Aorta (tissue), 5 donors: Measurements from ENCODE around the gene IL3. TPM values are rescaled to one million over a fixed set of nuclear protein-coding genes. Genes with fewer than 3 reads are reported as not detected.

Source experiments
- ATAC-seq: fragments of 200-7000 bp; cut with Tn5 transposase; one replicate; pipeline ENCODE4 v1.9.1; 2022; ENCODE audit warnings: moderate library complexity; ENCODE audit not compliant: low FRiP score
- DNase-seq, 2 donors: peaks; one replicate each; pipeline ENCODE4 v3.0.0-alpha.2; 2020
- H3K27ac ChIP-seq, 2 donors: one replicate each; pipeline ENCODE4 v1.5.1; 2013; ENCODE audit warnings: low read length in 2 of 2, mild to moderate bottlenecking in 2 of 2, moderate library complexity in 2 of 2, control low read depth in 1 of 2, inconsistent platforms in 1 of 2, low read depth in 1 of 2
- H3K27me3 ChIP-seq, 2 donors: one replicate each; pipeline ENCODE4 v1.6.1; 2013; ENCODE audit warnings: control low read depth in 1 of 2, low read length in 1 of 2, mild to moderate bottlenecking in 1 of 2, moderate library complexity in 1 of 2; ENCODE audit not compliant: insufficient read depth in 2 of 2, control insufficient read depth in 1 of 2
- H3K36me3 ChIP-seq, 2 donors: one replicate each; pipeline ENCODE4 v1.6.1; 2013; ENCODE audit warnings: control low read depth in 1 of 2, low read length in 1 of 2, mild to moderate bottlenecking in 1 of 2; ENCODE audit not compliant: insufficient read depth in 2 of 2, control insufficient read depth in 1 of 2
- H3K4me1 ChIP-seq, 2 donors: one replicate each; pipeline ENCODE4 v1.6.1; 2013; ENCODE audit warnings: low read length in 2 of 2, control low read depth in 1 of 2, mild to moderate bottlenecking in 1 of 2, moderate library complexity in 1 of 2; ENCODE audit not compliant: insufficient read depth in 2 of 2, control insufficient read depth in 1 of 2
- H3K4me3 ChIP-seq, 2 donors: one replicate each; pipeline ENCODE4 v1.5.1; 2013; ENCODE audit warnings: low read length in 2 of 2, control low read depth in 1 of 2, mild to moderate bottlenecking in 1 of 2
- H3K9me3 ChIP-seq: one replicate; pipeline ENCODE4 v1.6.1; 2013; ENCODE audit warnings: mild to moderate bottlenecking, low read length; ENCODE audit not compliant: control insufficient read depth
- WGBS, 2 donors: extraction: QIAGEN DNeasy Blood & Tissue Kit; methylation state at CpG; one replicate each; pipeline ENCODE4 v1.1.7; 2013; 5-methylcytosine and 5-hydroxymethylcytosine counted together
- intact Hi-C, 2 donors: fragments of 100-400 bp; cut with DNase I; formaldehyde crosslinking; loops; one replicate each; pipeline versions ENCODE4 v1.14.2 to v1.15.0; 2022
- polyA plus RNA-seq, 2 donors: library from polyadenylated mRNA; stranded (reverse); fragments of 200-250 nt; gene quantifications; one replicate each; pipeline ENCODE4 v1.2.3, GENCODE V29; 2013
- total RNA-seq, 2 donors: library from RNA; stranded (reverse); fragmentation: NEBNext Ultra II Directional; extraction: Animal tissue kit (Norgen Biotek cat#: 25700); gene quantifications; one replicate each; pipeline ENCODE4 v1.2.1, GENCODE V29; 2021
- donor health status: healthy with polysubstance abuse.
- donor health status: Bipolar disorder and iron deficiency.
- donor health status: DM: no; HTN: no; CAD: no.
- donor health status: DM: no; HTN: no; CAD: no.
- donor health status: DM: yes; HTN: yes; CAD: no.

The IL3 gene
- total and polyA plus RNA-seq, 4 donors, result not detected

DNA sequence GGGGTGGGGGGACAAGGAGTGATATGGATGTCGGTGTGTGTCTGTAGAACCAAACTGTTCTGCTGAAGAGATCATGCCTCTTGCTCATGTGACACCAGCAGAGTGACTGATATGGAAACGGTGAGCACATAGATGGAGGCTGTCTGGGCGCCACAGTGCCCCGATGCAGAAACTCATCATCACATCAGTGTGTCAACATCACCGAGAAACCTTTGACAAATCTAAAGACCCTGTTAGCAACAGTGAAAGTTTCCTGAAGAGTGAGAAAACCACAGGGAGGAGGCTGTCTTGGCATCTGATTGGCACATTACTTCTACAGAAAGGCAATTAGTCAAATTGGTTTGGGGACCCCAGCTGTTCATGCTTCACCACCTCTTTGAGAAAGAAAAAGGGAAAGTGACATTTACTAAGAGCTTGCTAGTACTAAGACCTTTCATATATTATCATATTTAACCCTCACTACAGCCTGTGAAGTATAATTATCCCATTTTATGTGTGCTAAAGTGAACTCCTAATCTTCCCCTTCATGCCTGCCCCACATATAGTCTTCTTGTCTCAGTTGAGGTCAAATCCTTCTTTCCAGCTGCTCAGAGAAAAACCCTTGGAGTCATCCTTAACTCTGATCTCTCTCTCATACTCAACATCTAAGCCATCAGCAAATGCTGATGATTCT lies 38.8 kb downstream of the IL3 start:
- WGBS, 2 donors, result 83 to 86% methylated on average over 5 of the region's 5 CpGs
- ATAC-seq, result no peak
- intact Hi-C loops, result no loop called here
- no peak for DNase-seq
- H3K27ac ChIP-seq, result no peak overlapping the region
- H3K9me3 ChIP-seq, result no peaks in the 10 kb centered on the region
- H3K36me3 ChIP-seq, result no peaks in the 10 kb centered on the region
- H3K4me1 ChIP-seq, result peaks cover 0 to 6% of the 10 kb centered on the region in 2 donors
- no peaks in the 10 kb centered on the region for H3K27me3 ChIP-seq
- H3K4me3 ChIP-seq, result no peak overlapping the region

DNA sequence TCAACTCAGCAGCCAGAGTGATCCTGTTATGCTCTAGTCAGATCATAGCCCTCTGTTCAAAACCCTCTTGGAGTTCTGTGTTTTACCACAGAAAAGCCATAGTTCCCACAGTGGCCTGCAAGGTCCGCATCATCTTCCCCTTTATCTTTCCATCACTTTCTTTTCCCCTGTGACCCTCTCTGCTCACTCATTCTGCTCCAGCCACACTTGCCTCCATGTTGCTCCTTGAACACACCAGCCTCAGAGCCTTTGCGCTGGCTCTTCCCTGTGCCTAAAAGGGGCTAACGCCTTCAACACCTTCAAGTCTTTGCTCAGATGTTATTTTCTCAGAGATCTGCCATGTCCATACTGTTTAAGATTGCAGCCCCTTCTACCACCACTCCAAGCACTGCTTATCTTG lies 39.5 kb downstream of the IL3 start:
- Histone ChIP-seq H3K4me3 (no peak overlapping the region), H3K27me3 (no peaks in the 10 kb centered on the region), H3K36me3 (no peaks in the 10 kb centered on the region), H3K9me3 (no peaks in the 10 kb centered on the region), H3K4me1 (peaks cover 0 to 6% of the 10 kb centered on the region in 2 donors), H3K27ac (no peak overlapping the region)
- ATAC-seq (no peak), DNase-seq (no peak)
- intact Hi-C loops, result no loop called here
- 91 to 96% methylated on average over 3 of the region's 3 CpGs for WGBS, 2 donors

DNA sequence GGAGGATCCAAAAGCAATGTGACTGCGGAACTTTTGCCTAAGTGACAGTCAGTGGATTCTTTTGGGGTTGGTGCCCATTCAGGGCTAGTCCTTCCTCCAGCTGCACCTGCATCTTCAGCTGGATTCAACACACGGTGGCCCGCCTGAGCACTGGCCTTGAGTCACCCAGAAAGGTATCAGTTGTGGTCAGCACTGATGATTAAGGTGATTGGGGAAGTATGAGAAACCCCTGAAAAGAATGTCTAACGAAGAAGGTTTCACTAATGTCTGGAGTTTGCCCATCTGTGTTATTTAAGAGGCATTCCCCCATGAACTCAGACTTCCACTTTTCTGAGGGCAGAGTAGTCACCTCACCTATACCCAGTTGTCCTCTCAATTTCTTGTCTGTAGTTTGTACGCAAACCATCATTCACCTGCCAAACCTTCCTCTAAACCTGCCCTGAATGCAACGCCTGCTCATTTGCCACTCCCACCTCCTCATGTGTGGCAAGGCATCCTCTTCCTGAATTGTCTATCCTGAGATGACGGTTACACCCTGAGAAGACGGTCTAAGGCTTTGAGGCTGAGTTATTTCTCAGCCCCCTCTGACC lies 40.3 kb downstream of the IL3 start:
- Histone ChIP-seq H3K27ac (no peak overlapping the region), H3K4me3 (no peak overlapping the region), H3K4me1 (peaks cover 0 to 6% of the 10 kb centered on the region in 2 donors), H3K27me3 (no peaks in the 10 kb centered on the region), H3K9me3 (no peaks in the 10 kb centered on the region), H3K36me3 (no peaks in the 10 kb centered on the region)
- intact Hi-C loops, result no loop called here
- DNase-seq (no peak), ATAC-seq (no peak)
- WGBS, 2 donors, result 93 to 94% methylated on average over 8 of the region's 8 CpGs

DNA sequence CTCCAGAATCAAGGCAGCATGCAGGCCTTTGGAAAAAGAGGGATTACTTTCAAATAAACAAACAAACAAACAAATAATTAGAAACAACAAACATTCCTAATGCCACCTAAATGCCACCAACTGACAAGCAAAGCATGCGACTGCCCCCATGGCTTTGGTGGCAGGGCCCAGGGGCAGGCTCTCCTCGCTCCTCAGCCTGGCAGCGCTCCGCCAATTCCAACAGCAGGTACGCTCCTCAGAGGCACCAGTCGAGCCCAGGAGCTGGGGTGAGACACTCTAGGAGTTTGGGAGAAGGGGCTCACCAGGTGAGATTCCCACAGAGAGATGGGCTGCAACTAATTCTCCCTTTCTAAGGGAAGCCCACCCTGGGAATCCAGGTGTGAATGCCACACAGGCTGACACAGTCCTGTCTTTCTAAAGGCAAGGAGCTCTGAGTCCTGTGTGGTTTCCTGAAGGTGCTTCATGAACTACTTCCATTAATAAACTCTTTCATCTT lies 41.0 kb downstream of the IL3 start:
- 96 to 98% methylated on average over 6 of the region's 6 CpGs for WGBS, 2 donors
- no peak for ATAC-seq
- intact Hi-C loops, result no loop called here
- H3K4me3 ChIP-seq, result no peak overlapping the region
- peaks cover 0 to 6% of the 10 kb centered on the region in 2 donors for H3K4me1 ChIP-seq
- no peaks in the 10 kb centered on the region for H3K27me3 ChIP-seq
- no peaks in the 10 kb centered on the region for H3K9me3 ChIP-seq
- H3K27ac ChIP-seq, result no peak overlapping the region
- H3K36me3 ChIP-seq, result no peaks in the 10 kb centered on the region
- DNase-seq, result no peak

DNA sequence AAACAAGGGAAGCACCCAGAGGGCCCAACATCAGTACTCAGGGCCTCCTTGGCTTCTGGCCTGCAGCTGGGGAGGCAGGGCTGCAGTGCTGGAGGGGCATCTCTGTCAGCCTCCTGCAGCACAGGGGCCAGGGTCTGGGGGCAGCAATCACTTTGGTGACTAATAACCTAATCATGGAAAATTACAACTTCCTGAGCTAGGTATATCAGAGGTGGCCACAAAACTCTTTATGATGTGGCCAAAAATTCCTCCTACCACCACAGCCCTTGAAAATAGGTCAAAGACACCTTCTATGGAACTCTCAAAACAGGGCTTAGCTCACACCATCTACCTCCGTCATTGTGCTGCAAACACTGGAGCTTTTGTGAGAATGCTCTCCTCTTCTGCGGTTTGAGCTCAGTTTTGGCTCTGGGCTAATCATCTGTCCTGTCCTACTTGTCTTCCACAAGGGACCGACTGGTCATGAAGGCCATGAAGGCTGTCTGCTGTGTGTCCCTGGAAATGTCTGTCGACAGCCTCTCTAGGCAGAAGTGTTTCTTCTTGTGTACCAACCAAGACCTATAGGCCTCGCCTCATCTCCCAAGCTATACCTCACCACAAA lies 41.7 kb downstream of the IL3 start:
- H3K4me1 ChIP-seq, result peaks cover 0 to 6% of the 10 kb centered on the region in 2 donors
- intact Hi-C loops, result no loop called here

DNA sequence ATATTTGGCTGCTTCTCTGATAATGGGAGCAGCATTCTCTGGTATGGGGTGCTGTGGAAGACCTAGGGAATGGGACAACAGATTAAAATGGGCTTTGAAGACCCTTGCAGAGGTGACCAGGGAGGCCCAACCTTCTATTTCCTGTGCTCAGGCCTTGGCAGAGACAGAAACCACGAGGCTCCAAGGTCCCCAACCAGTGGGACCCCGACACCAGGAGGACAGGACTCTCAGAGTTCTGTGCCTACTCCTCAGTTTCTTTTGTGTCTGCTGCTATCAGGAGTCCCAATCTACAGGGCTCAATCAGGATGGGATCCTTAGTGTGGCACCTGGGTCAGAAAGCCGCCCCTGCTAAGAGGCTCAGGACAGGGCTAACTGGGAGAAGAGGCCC lies 42.5 kb downstream of the IL3 start:
- peaks cover 0 to 6% of the 10 kb centered on the region in 2 donors for H3K4me1 ChIP-seq
- ATAC-seq (peak; percentile 30), DNase-seq (no peak)
- peak overlapping the region in 1 of 2 donors; percentile 15 for H3K27ac ChIP-seq
- intact Hi-C loops, result no loop called here
- H3K27me3 ChIP-seq, result no peaks in the 10 kb centered on the region
- 87 to 88% methylated on average over 3 of the region's 3 CpGs for WGBS, 2 donors
- no peaks in the 10 kb centered on the region for H3K36me3 ChIP-seq
- H3K9me3 ChIP-seq, result no peaks in the 10 kb centered on the region
- no peak overlapping the region for H3K4me3 ChIP-seq

More for the DNA sequence above, 41.7 kb downstream of the IL3 start:
- DNase-seq (no peak), ATAC-seq (no peak)
- 95% methylated on average over 5 of the region's 5 CpGs for WGBS, 2 donors
- H3K36me3 ChIP-seq, result no peaks in the 10 kb centered on the region
- no peak overlapping the region for H3K4me3 ChIP-seq
- H3K27me3 ChIP-seq, result no peaks in the 10 kb centered on the region
- H3K27ac ChIP-seq, result no peak overlapping the region
- H3K9me3 ChIP-seq, result no peaks in the 10 kb centered on the region

DNA sequence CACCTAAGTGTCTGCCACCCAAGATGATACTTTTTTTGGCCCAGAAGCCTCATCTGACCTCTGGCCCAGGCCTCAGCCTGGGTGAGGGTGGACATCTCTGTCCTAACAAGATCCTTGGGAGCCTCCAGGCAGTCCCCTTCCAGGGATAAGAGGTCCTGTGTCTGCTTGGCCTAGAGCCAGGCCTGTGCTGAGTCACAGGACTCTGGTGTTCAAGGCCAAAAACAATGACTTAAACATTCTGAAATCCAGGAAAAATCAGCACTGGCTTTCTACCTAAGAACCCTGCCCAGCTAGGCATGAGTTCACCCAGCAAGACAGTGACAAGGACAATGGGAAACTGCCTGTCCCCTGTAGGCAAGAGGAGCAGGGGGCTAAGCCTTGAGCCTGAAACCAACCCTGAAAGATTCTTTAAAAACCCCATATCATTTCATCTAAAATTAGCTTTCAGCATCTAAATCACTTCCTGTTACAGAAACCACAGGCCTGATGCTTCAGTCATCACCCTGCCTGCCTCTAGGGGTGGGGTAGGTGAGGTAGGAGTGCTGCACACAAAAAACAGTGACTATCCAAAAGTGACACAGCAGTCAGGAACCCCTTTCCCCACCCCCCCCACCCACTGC lies 43.0 kb downstream of the IL3 start:
- Histone ChIP-seq H3K4me1 (peaks cover 0 to 6% of the 10 kb centered on the region in 2 donors), H3K9me3 (no peaks in the 10 kb centered on the region), H3K27me3 (no peaks in the 10 kb centered on the region), H3K4me3 (no peak overlapping the region), H3K27ac (peak overlapping the region in 1 of 2 donors; percentile 23), H3K36me3 (no peaks in the 10 kb centered on the region)
- ATAC-seq, result peak; percentile 92
- peak; percentile 93 to 97 for DNase-seq
- intact Hi-C loops, result no loop called here

DNA sequence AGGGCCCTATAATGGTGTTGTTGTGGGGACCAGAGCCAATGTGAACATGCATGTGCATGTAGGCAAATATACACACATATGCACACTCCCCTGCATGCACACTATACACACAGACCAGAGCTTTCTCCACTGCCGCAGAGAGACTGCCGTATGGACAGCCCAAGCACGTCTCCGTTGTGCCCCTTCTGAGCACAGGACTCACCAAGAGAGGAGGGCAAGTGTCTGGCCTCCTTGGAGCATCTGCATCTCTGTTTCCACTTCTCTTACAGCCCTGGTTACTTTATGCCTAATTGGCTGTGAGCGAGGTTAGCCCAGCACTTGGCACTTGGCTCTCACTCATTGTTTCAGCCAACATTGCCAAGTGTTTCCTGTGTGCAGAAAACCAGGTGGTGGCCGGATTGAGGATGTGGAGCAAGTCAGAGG lies 43.5 kb downstream of the IL3 start:
- WGBS, 2 donors, result 61 to 62% methylated on average over 6 of the region's 6 CpGs

More for the DNA sequence above, 43.5 kb downstream of the IL3 start:
- Histone ChIP-seq H3K4me3 (no peak overlapping the region), H3K9me3 (no peaks in the 10 kb centered on the region), H3K36me3 (no peaks in the 10 kb centered on the region), H3K4me1 (peaks cover 0 to 6% of the 10 kb centered on the region in 2 donors), H3K27me3 (no peaks in the 10 kb centered on the region), H3K27ac (peak overlapping the region in 1 of 2 donors; percentile 23)
- ATAC-seq, result peak; percentile 36
- intact Hi-C loops, result no loop called here
- DNase-seq, result no peak
